COR-L47 (cell line): ENCODE data around the gene MAST4.

Experiments
- DNase-seq: peaks from one replicate; lab custom pipeline; 2025; lab: John Stamatoyannopoulos, UW

The MAST4 gene

GRCh38 chr5:66595756-66596635 is at the start of gene MAST4:
Gene MAST4, plus strand, starts transcription at chr5:66596393. Its CDS starts 263 bp downstream, at chr5:66596656.
- DNase-seq: peak; percentile 92

- no peak for DNase-seq
Measured at GRCh38 chr5:66546541-66546940, 49.7 kb upstream of the MAST4 start.

GRCh38 chr5:66551338-66551737 is 44.9 kb upstream of the MAST4 start:
- no peak for DNase-seq

GRCh38 chr5:66551945-66552344 is 44.2 kb upstream of the MAST4 start:
- no peak for DNase-seq

GRCh38 chr5:66553368-66553912 is 42.8 kb upstream of the MAST4 start:
- no peak for DNase-seq

GRCh38 chr5:66553916-66554575 is 42.1 kb upstream of the MAST4 start:
- no peak for DNase-seq

- DNase-seq: no peak
Measured at GRCh38 chr5:66554884-66555283, 41.3 kb upstream of the MAST4 start.

- no peak for DNase-seq
Measured at GRCh38 chr5:66558560-66558959, 37.6 kb upstream of the MAST4 start.

GRCh38 chr5:66560371-66560770 is 35.8 kb upstream of the MAST4 start:
- DNase-seq: no peak

- DNase-seq: no peak
Measured at GRCh38 chr5:66561256-66561990, 34.8 kb upstream of the MAST4 start.

- DNase-seq: no peak
Measured at GRCh38 chr5:66565878-66566277, 30.3 kb upstream of the MAST4 start.

GRCh38 chr5:66567474-66567873 is 28.7 kb upstream of the MAST4 start:
- DNase-seq: no peak

- no peak for DNase-seq
Measured at GRCh38 chr5:66570201-66570600, 26.0 kb upstream of the MAST4 start.

- DNase-seq: no peak
Measured at GRCh38 chr5:66573733-66574132, 22.5 kb upstream of the MAST4 start.

GRCh38 chr5:66582499-66583165 is 13.6 kb upstream of the MAST4 start:
- DNase-seq: no peak

- no peak for DNase-seq
Measured at GRCh38 chr5:66585291-66585690, 10.9 kb upstream of the MAST4 start.

- no peak for DNase-seq
Measured at GRCh38 chr5:66587771-66588170, 8.4 kb upstream of the MAST4 start.

GRCh38 chr5:66596636-66597182 is 516 bp downstream of the MAST4 start:
- DNase-seq: peak; percentile 55

GRCh38 chr5:66597183-66597757 is 1.1 kb downstream of the MAST4 start:
- DNase-seq: peak; percentile 83

GRCh38 chr5:66602621-66603020 is 6.4 kb downstream of the MAST4 start:
- DNase-seq: no peak

GRCh38 chr5:66603164-66603563 is 7.0 kb downstream of the MAST4 start:
- no peak for DNase-seq
